Measurements from ENCODE around the gene ITGA4.
A peak's percentile ranks its signal among the peaks of the same experiment; 100 is the strongest.

The ITGA4 gene

GRCh38 chr2:181574321-181574720 lies 117.1 kb downstream of the ITGA4 start:
- no CpG with 5 or more reads among the region's 7 CpGs for WGBS (ENCODE audit: extremely low coverage, insufficient coverage, low lambda C conversion rate)

GRCh38 chr2:181575024-181575649 lies 118.0 kb downstream of the ITGA4 start:
- Histone ChIP-seq H3K4ac (ENCODE audit: low read depth, low read length) (no peak overlapping the region), H3K36me3 (ENCODE audit: control insufficient read depth, insufficient read depth, low read length) (no peaks in the 10 kb centered on the region), H3K18ac (ENCODE audit: low read length) (no peak overlapping the region), H3K27me3 (ENCODE audit: insufficient read depth, low read length, poor library complexity) (no peaks in the 10 kb centered on the region), H3K4me3 (ENCODE audit: low read length) (no peak overlapping the region), H3K9ac (ENCODE audit: low read length) (no peak overlapping the region), H3K79me1 (ENCODE audit: low read length) (no peaks in the 10 kb centered on the region), H2BK120ac (ENCODE audit: low read depth, low read length) (no peak overlapping the region), H3K4me1 (ENCODE audit: control insufficient read depth, low read depth, low read length) (no peaks in the 10 kb centered on the region), H3K79me2 (ENCODE audit: control insufficient read depth, insufficient read depth, low read length) (no peaks in the 10 kb centered on the region), H4K8ac (ENCODE audit: low read depth, low read length) (no peak overlapping the region), H2AK5ac (ENCODE audit: low read length) (no peak overlapping the region), H3K56ac (ENCODE audit: low read length) (no peak overlapping the region), H2BK15ac (replicated peaks; ENCODE audit: low read depth) (no peak overlapping the region), H3K27ac (ENCODE audit: low read depth, low read length) (no peak overlapping the region), H3K4me2 (ENCODE audit: low read length) (no peak overlapping the region), H4K5ac (ENCODE audit: low read length) (no peak overlapping the region), H2BK5ac (ENCODE audit: low read length) (no peak overlapping the region), H3K23ac (ENCODE audit: low read length) (no peak overlapping the region)
- peak; percentile 2 for DNase-seq
- no CpG with 5 or more reads among the region's 7 CpGs for WGBS (ENCODE audit: extremely low coverage, insufficient coverage, low lambda C conversion rate)

More at GRCh38 chr2:181574321-181574720, 117.1 kb downstream of the ITGA4 start:
- H2AK5ac ChIP-seq (ENCODE audit: low read length) = no peak overlapping the region
- H3K23ac ChIP-seq (ENCODE audit: low read length) = no peak overlapping the region
- H3K56ac ChIP-seq (ENCODE audit: low read length) = no peak overlapping the region
- no peak overlapping the region for H2BK15ac ChIP-seq (replicated peaks; ENCODE audit: low read depth)
- H3K4me3 ChIP-seq (ENCODE audit: low read length) = no peak overlapping the region
- no peaks in the 10 kb centered on the region for H3K79me1 ChIP-seq (ENCODE audit: low read length)
- no peaks in the 10 kb centered on the region for H3K4me1 ChIP-seq (ENCODE audit: control insufficient read depth, low read depth, low read length)
- H3K27ac ChIP-seq (ENCODE audit: low read depth, low read length) = no peak overlapping the region
- peak; percentile 68 for DNase-seq
- no peaks in the 10 kb centered on the region for H3K79me2 ChIP-seq (ENCODE audit: control insufficient read depth, insufficient read depth, low read length)
- H4K5ac ChIP-seq (ENCODE audit: low read length) = no peak overlapping the region
- no peak overlapping the region for H2BK5ac ChIP-seq (ENCODE audit: low read length)
- no peaks in the 10 kb centered on the region for H3K27me3 ChIP-seq (ENCODE audit: insufficient read depth, low read length, poor library complexity)
- no peak overlapping the region for H2BK120ac ChIP-seq (ENCODE audit: low read depth, low read length)
- no peaks in the 10 kb centered on the region for H3K36me3 ChIP-seq (ENCODE audit: control insufficient read depth, insufficient read depth, low read length)
- no peak overlapping the region for H3K4ac ChIP-seq (ENCODE audit: low read depth, low read length)
- no peak overlapping the region for H3K9ac ChIP-seq (ENCODE audit: low read length)
- H4K8ac ChIP-seq (ENCODE audit: low read depth, low read length) = no peak overlapping the region
- H3K4me2 ChIP-seq (ENCODE audit: low read length) = no peak overlapping the region
- no peak overlapping the region for H3K18ac ChIP-seq (ENCODE audit: low read length)

- no peak overlapping the region for H3K4ac ChIP-seq (ENCODE audit: low read depth, low read length)
- no peak overlapping the region for H3K27ac ChIP-seq (ENCODE audit: low read depth, low read length)
- H2BK120ac ChIP-seq (ENCODE audit: low read depth, low read length) = no peak overlapping the region
- no peak overlapping the region for H2BK15ac ChIP-seq (replicated peaks; ENCODE audit: low read depth)
- no peak overlapping the region for H3K23ac ChIP-seq (ENCODE audit: low read length)
- H3K79me1 ChIP-seq (ENCODE audit: low read length) = no peaks in the 10 kb centered on the region
- no peak overlapping the region for H2BK5ac ChIP-seq (ENCODE audit: low read length)
- no peak for DNase-seq
- no peaks in the 10 kb centered on the region for H3K27me3 ChIP-seq (ENCODE audit: insufficient read depth, low read length, poor library complexity)
- no peak overlapping the region for H3K4me2 ChIP-seq (ENCODE audit: low read length)
- H2AK5ac ChIP-seq (ENCODE audit: low read length) = no peak overlapping the region
- no peak overlapping the region for H4K5ac ChIP-seq (ENCODE audit: low read length)
- H3K9ac ChIP-seq (ENCODE audit: low read length) = no peak overlapping the region
- H3K36me3 ChIP-seq (ENCODE audit: control insufficient read depth, insufficient read depth, low read length) = no peaks in the 10 kb centered on the region
- no peaks in the 10 kb centered on the region for H3K4me1 ChIP-seq (ENCODE audit: control insufficient read depth, low read depth, low read length)
- no peaks in the 10 kb centered on the region for H3K79me2 ChIP-seq (ENCODE audit: control insufficient read depth, insufficient read depth, low read length)
- WGBS (ENCODE audit: extremely low coverage, insufficient coverage, low lambda C conversion rate) = no CpG with 5 or more reads among the region's 2 CpGs
- H3K56ac ChIP-seq (ENCODE audit: low read length) = no peak overlapping the region
- H3K4me3 ChIP-seq (ENCODE audit: low read length) = no peak overlapping the region
- no peak overlapping the region for H4K8ac ChIP-seq (ENCODE audit: low read depth, low read length)
- no peak overlapping the region for H3K18ac ChIP-seq (ENCODE audit: low read length)
Measured at GRCh38 chr2:181575650-181576025, 118.5 kb downstream of the ITGA4 start.

- Histone ChIP-seq H3K4me1 (ENCODE audit: control insufficient read depth, low read depth, low read length) (no peaks in the 10 kb centered on the region), H3K9ac (ENCODE audit: low read length) (no peak overlapping the region), H3K18ac (ENCODE audit: low read length) (no peak overlapping the region), H3K79me1 (ENCODE audit: low read length) (no peaks in the 10 kb centered on the region), H4K5ac (ENCODE audit: low read length) (no peak overlapping the region), H3K27ac (ENCODE audit: low read depth, low read length) (no peak overlapping the region), H2BK5ac (ENCODE audit: low read length) (no peak overlapping the region), H3K4me2 (ENCODE audit: low read length) (no peak overlapping the region), H3K4me3 (ENCODE audit: low read length) (no peak overlapping the region), H3K56ac (ENCODE audit: low read length) (no peak overlapping the region), H3K4ac (ENCODE audit: low read depth, low read length) (no peak overlapping the region), H3K23ac (ENCODE audit: low read length) (no peak overlapping the region), H4K8ac (ENCODE audit: low read depth, low read length) (no peak overlapping the region), H3K27me3 (ENCODE audit: insufficient read depth, low read length, poor library complexity) (no peaks in the 10 kb centered on the region), H3K79me2 (ENCODE audit: control insufficient read depth, insufficient read depth, low read length) (no peaks in the 10 kb centered on the region), H2AK5ac (ENCODE audit: low read length) (no peak overlapping the region), H2BK120ac (ENCODE audit: low read depth, low read length) (no peak overlapping the region), H3K36me3 (ENCODE audit: control insufficient read depth, insufficient read depth, low read length) (no peaks in the 10 kb centered on the region), H2BK15ac (replicated peaks; ENCODE audit: low read depth) (no peak overlapping the region)
- WGBS (ENCODE audit: extremely low coverage, insufficient coverage, low lambda C conversion rate) = no CpG with 5 or more reads among the region's 5 CpGs
- no peak for DNase-seq
Measured at GRCh38 chr2:181576431-181576830, 119.2 kb downstream of the ITGA4 start.

- Histone ChIP-seq H3K56ac (ENCODE audit: low read length) (no peak overlapping the region), H4K5ac (ENCODE audit: low read length) (no peak overlapping the region), H3K79me2 (ENCODE audit: control insufficient read depth, insufficient read depth, low read length) (no peaks in the 10 kb centered on the region), H3K18ac (ENCODE audit: low read length) (no peak overlapping the region), H3K4ac (ENCODE audit: low read depth, low read length) (no peak overlapping the region), H2AK5ac (ENCODE audit: low read length) (no peak overlapping the region), H2BK120ac (ENCODE audit: low read depth, low read length) (no peak overlapping the region), H3K23ac (ENCODE audit: low read length) (no peak overlapping the region), H3K4me2 (ENCODE audit: low read length) (no peak overlapping the region), H3K4me1 (ENCODE audit: control insufficient read depth, low read depth, low read length) (no peaks in the 10 kb centered on the region), H2BK5ac (ENCODE audit: low read length) (no peak overlapping the region), H2BK15ac (replicated peaks; ENCODE audit: low read depth) (no peak overlapping the region), H3K9ac (ENCODE audit: low read length) (no peak overlapping the region), H3K27ac (ENCODE audit: low read depth, low read length) (no peak overlapping the region), H3K36me3 (ENCODE audit: control insufficient read depth, insufficient read depth, low read length) (no peaks in the 10 kb centered on the region), H4K8ac (ENCODE audit: low read depth, low read length) (no peak overlapping the region), H3K27me3 (ENCODE audit: insufficient read depth, low read length, poor library complexity) (no peaks in the 10 kb centered on the region), H3K79me1 (ENCODE audit: low read length) (no peaks in the 10 kb centered on the region), H3K4me3 (ENCODE audit: low read length) (no peak overlapping the region)
- no peak for DNase-seq
- WGBS (ENCODE audit: extremely low coverage, insufficient coverage, low lambda C conversion rate) = no CpG with 5 or more reads among the region's 3 CpGs
Measured at GRCh38 chr2:181578829-181579228, 121.6 kb downstream of the ITGA4 start.

GRCh38 chr2:181581534-181581933 lies 124.3 kb downstream of the ITGA4 start:
- Histone ChIP-seq H3K18ac (ENCODE audit: low read length) (no peak overlapping the region), H3K36me3 (ENCODE audit: control insufficient read depth, insufficient read depth, low read length) (no peaks in the 10 kb centered on the region), H3K27me3 (ENCODE audit: insufficient read depth, low read length, poor library complexity) (no peaks in the 10 kb centered on the region)

More at GRCh38 chr2:181581534-181581933, 124.3 kb downstream of the ITGA4 start:
- H2AK5ac ChIP-seq (ENCODE audit: low read length) = no peak overlapping the region
- H2BK15ac ChIP-seq (replicated peaks; ENCODE audit: low read depth) = no peak overlapping the region
- no peak overlapping the region for H3K4me2 ChIP-seq (ENCODE audit: low read length)
- no peaks in the 10 kb centered on the region for H3K4me1 ChIP-seq (ENCODE audit: control insufficient read depth, low read depth, low read length)
- H3K79me1 ChIP-seq (ENCODE audit: low read length) = no peaks in the 10 kb centered on the region
- no peaks in the 10 kb centered on the region for H3K79me2 ChIP-seq (ENCODE audit: control insufficient read depth, insufficient read depth, low read length)
- no peak overlapping the region for H2BK120ac ChIP-seq (ENCODE audit: low read depth, low read length)
- no peak overlapping the region for H3K56ac ChIP-seq (ENCODE audit: low read length)
- H3K23ac ChIP-seq (ENCODE audit: low read length) = no peak overlapping the region
- no peak overlapping the region for H3K4me3 ChIP-seq (ENCODE audit: low read length)
- no peak overlapping the region for H3K4ac ChIP-seq (ENCODE audit: low read depth, low read length)
- no peak overlapping the region for H3K27ac ChIP-seq (ENCODE audit: low read depth, low read length)
- H4K5ac ChIP-seq (ENCODE audit: low read length) = no peak overlapping the region
- DNase-seq = peak; percentile 41
- no CpG with 5 or more reads among the region's 2 CpGs for WGBS (ENCODE audit: extremely low coverage, insufficient coverage, low lambda C conversion rate)
- no peak overlapping the region for H4K8ac ChIP-seq (ENCODE audit: low read depth, low read length)
- H2BK5ac ChIP-seq (ENCODE audit: low read length) = no peak overlapping the region
- no peak overlapping the region for H3K9ac ChIP-seq (ENCODE audit: low read length)
